DND-41 (cell line): ENCODE results near the gene MAPRE2.

ENCODE experiments used
- ATAC-seq: fragments of 200-7000 bp; cut with Tn5 transposase; 3 replicates; pipeline ENCODE4 v1.9.1; 2021; ENCODE audit warnings: low read depth; ENCODE audit not compliant: insufficient read depth
- DNase-seq: peaks from one replicate; pipeline ENCODE4 v3.0.0-alpha.2; 2020
- H2AFZ ChIP-seq: 2 replicates; pipeline ENCODE4 v1.6.0; 2012; ENCODE audit warnings: low read depth, low read length
- H3K27ac ChIP-seq: 2 replicates; pipeline ENCODE4 v1.5.1; 2012; ENCODE audit warnings: low read length, inconsistent platforms
- H3K27me3 ChIP-seq: fragments of 200-600 bp; sonication (generic); 2 replicates; pipeline ENCODE4 v1.6.0; 2012; ENCODE audit warnings: low read length, mild to moderate bottlenecking, inconsistent platforms; ENCODE audit not compliant: insufficient read depth, poor library complexity
- H3K36me3 ChIP-seq: 2 replicates; pipeline ENCODE4 v1.5.1; 2012; ENCODE audit warnings: low read length, inconsistent platforms; ENCODE audit not compliant: insufficient read depth
- H3K4me1 ChIP-seq: 2 replicates; pipeline ENCODE4 v1.5.1; 2012; ENCODE audit warnings: mild to moderate bottlenecking, low read length; ENCODE audit not compliant: insufficient read depth
- H3K4me2 ChIP-seq: 2 replicates; pipeline ENCODE4 v1.6.0; 2012; ENCODE audit warnings: mild to moderate bottlenecking, moderate library complexity, low read length, inconsistent platforms; ENCODE audit not compliant: insufficient read depth
- H3K4me3 ChIP-seq, 2 experiments: fragments of 200-600 bp in 1 of 2; shearing (Covaris generic) in 1 of 2; 2 replicates each; pipeline ENCODE4 v1.5.1; 2012 to 2016; ENCODE audit warnings: inconsistent platforms in 2 of 2, low read length in 2 of 2, mild to moderate bottlenecking in 2 of 2, low read depth in 1 of 2, moderate library complexity in 1 of 2
- H3K79me2 ChIP-seq: 2 replicates; pipeline ENCODE4 v1.6.0; 2012; ENCODE audit warnings: low read length, inconsistent platforms; ENCODE audit not compliant: insufficient read depth
- H3K9ac ChIP-seq: 2 replicates; pipeline ENCODE4 v1.6.0; 2012; ENCODE audit warnings: low read depth, mild to moderate bottlenecking, inconsistent platforms, low read length, moderate library complexity
- H3K9me3 ChIP-seq: 2 replicates; pipeline ENCODE4 v1.5.1; 2012; ENCODE audit warnings: low read length, moderate library complexity, mild to moderate bottlenecking, inconsistent platforms; ENCODE audit not compliant: insufficient read depth, severe bottlenecking
- H4K20me1 ChIP-seq: 2 replicates; pipeline ENCODE4 v1.6.0; 2012; ENCODE audit warnings: low read length; ENCODE audit not compliant: insufficient read depth
- CTCF ChIP-seq: IDR thresholded peaks from 2 replicates; pipeline ENCODE4 v1.5.1; 2012; ENCODE audit warnings: borderline replicate concordance, low read length, moderate library complexity, mild to moderate bottlenecking; ENCODE audit not compliant: poor library complexity, severe bottlenecking; ENCODE audit errors: extremely low read depth
- EZH2 ChIP-seq: IDR thresholded peaks from 3 replicates; pipeline ENCODE4 v1.6.1; 2012; ENCODE audit warnings: borderline replicate concordance, low read depth, mild to moderate bottlenecking, moderate library complexity, low read length, inconsistent platforms; ENCODE audit not compliant: severe bottlenecking

The MAPRE2 gene

DNA sequence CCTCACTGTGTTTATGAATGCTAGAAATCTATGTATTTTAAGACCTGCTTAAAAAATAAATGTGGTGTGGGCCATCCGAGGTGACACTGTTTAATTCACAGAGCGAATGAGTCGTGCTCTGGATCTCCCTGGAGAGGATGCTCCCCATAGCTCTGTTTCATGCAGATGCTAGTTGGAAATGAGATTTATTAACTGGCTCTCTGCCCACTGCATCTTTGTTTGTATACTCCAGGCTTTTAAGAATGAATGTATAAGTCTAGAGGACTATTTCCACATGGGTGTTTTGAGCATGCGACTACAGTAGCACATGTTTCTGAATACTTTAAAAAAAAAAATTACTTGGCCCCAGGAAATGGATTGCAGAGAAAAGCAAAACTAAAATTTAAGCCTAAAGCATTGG, 3.9 kb downstream of the MAPRE2 start:
- TF ChIP-seq EZH2: no peak
- no peak for TF ChIP-seq CTCF
- Histone ChIP-seq H2AFZ (no peak overlapping the region), H3K27ac (no peak overlapping the region), H3K79me2 (peaks cover 86% of the 10 kb centered on the region), H3K4me3 (no peak overlapping the region), H3K9me3 (no peaks in the 10 kb centered on the region), H3K27me3 (no peaks in the 10 kb centered on the region), H3K4me2 (peak overlapping the region; percentile 49; the same call in 1 of the 2 replicates), H3K36me3 (peaks cover 4% of the 10 kb centered on the region; the same call in 1 of the 2 replicates), H3K4me1 (peaks cover 74% of the 10 kb centered on the region), H4K20me1 (peaks cover 26% of the 10 kb centered on the region), H3K9ac (no peak overlapping the region)
- no peak for ATAC-seq
- DNase-seq: no peak

- H3K36me3 ChIP-seq: peaks cover 4% of the 10 kb centered on the region; the same call in 1 of the 2 replicates
- no peak overlapping the region for H2AFZ ChIP-seq
- peaks cover 93% of the 10 kb centered on the region for H3K79me2 ChIP-seq
- no peak for ATAC-seq
- no peaks in the 10 kb centered on the region for H3K9me3 ChIP-seq
- H3K4me1 ChIP-seq: peaks cover 73% of the 10 kb centered on the region
- DNase-seq: no peak
- no peak overlapping the region for H3K9ac ChIP-seq
- H3K4me2 ChIP-seq: peak overlapping the region; percentile 49; the same call in 1 of the 2 replicates
- H3K27me3 ChIP-seq: no peaks in the 10 kb centered on the region
- no peak overlapping the region for H3K27ac ChIP-seq
- TF ChIP-seq EZH2 (no peak), CTCF (no peak)
- peaks cover 33% of the 10 kb centered on the region for H4K20me1 ChIP-seq
- no peak overlapping the region for H3K4me3 ChIP-seq
Measured at GRCh38 chr18:35045806-35046205, 4.6 kb downstream of the MAPRE2 start.

DNA sequence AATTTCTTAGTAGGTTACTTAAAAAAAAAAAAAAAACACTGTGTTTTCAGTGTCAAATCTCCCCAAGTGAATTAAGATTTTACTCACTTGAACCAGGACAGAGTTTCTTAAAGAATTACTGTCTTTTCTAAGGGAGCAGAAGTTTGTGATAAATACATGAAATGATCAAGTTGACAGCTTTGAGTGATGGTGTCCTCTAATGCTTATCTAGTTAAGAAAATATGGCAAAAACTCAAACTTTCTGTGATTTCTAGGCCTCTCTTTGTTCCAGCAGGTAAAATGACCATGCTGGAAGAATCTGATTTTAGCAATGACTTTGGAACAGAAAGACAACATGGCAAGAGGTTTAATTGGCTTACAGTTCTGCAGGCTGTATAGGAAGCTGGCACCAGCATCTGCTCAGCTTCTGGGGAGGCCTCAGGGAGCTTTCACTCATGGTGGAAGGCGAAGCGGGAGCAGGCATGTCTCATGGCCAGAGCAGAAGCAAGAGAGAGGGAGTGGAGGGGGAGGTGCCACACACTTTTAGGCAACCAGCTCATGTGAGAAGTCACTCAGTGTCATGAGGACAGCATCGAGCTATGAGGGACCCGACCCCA, 6.6 kb downstream of the MAPRE2 start:
- Histone ChIP-seq H3K4me1 (peaks cover 60% of the 10 kb centered on the region), H3K79me2 (peaks cover 98% of the 10 kb centered on the region), H2AFZ (no peak overlapping the region), H3K9me3 (no peaks in the 10 kb centered on the region), H4K20me1 (peaks cover 29% of the 10 kb centered on the region), H3K4me3 (no peak overlapping the region), H3K9ac (no peak overlapping the region), H3K27ac (no peak overlapping the region), H3K27me3 (no peaks in the 10 kb centered on the region), H3K36me3 (peaks cover 4% of the 10 kb centered on the region; the same call in 1 of the 2 replicates), H3K4me2 (no peak overlapping the region)
- DNase-seq (no peak), ATAC-seq (no peak)
- TF ChIP-seq EZH2 (no peak), CTCF (no peak)
